ENCODE data around the gene SBF2.

DNA sequence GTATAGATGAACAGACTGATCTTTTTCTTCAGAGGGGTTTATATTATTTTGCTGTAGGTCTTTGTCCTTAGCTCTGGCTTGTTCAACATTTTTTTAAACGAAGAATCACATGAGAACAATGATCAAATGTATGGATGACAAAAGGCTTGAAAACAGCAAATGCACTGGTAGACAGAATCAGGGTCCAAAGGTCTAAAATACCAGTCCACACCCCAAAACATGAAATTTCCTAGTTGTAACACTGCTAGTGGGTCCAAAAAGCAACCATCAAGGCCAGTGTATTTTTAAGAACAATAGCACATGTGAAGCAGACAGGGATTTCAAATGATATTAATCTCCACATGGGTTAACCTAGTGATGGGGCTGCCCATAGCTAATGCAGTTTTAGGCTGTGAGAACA lies 468.1 kb downstream of the SBF2 start:
- TF ChIP-seq, protein P1, sequence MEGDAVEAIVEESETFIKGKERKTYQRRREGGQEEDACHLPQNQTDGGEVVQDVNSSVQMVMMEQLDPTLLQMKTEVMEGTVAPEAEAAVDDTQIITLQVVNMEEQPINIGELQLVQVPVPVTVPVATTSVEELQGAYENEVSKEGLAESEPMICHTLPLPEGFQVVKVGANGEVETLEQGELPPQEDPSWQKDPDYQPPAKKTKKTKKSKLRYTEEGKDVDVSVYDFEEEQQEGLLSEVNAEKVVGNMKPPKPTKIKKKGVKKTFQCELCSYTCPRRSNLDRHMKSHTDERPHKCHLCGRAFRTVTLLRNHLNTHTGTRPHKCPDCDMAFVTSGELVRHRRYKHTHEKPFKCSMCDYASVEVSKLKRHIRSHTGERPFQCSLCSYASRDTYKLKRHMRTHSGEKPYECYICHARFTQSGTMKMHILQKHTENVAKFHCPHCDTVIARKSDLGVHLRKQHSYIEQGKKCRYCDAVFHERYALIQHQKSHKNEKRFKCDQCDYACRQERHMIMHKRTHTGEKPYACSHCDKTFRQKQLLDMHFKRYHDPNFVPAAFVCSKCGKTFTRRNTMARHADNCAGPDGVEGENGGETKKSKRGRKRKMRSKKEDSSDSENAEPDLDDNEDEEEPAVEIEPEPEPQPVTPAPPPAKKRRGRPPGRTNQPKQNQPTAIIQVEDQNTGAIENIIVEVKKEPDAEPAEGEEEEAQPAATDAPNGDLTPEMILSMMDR (IDR thresholded peaks at IDR 0.05) = no peak
- TF ChIP-seq POLR2A (IDR thresholded peaks at IDR 0.05) = no peak

All from esophagus squamous epithelium (tissue), 4 donors.